NCI-H1105 (cell line): ENCODE measurements around the gene DNAH8.
A peak's percentile ranks its signal among the peaks of the same experiment; 100 is the strongest.
"Not testable (repeated sequence)": the region's sequence is repeated elsewhere in the genome, so short reads cannot be mapped to it uniquely, and the experiment has no call there.

Source experiments
- DNase-seq: peaks from one replicate; lab custom pipeline; 2025; lab: John Stamatoyannopoulos, UW

DNAH8 gene

DNA sequence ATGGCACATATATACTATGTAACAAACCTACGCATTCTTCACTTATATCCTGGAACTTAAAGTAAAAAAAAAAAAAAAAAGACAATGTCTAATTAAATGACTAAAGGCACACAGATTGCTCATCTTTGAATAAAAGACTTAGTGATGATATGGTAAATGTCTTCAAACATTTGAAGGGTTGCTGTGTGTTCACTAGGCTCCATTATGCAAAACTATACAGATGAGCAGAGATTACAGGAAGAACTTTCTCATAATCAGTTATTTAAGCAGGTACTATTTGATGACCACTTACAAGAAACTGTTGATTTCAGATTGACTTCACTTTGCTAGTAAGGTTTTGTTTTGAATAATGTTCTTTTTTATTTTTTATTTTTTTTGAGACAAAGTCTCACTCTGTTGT lies 34.4 kb downstream of the DNAH8 start:
- no peak for DNase-seq

DNA sequence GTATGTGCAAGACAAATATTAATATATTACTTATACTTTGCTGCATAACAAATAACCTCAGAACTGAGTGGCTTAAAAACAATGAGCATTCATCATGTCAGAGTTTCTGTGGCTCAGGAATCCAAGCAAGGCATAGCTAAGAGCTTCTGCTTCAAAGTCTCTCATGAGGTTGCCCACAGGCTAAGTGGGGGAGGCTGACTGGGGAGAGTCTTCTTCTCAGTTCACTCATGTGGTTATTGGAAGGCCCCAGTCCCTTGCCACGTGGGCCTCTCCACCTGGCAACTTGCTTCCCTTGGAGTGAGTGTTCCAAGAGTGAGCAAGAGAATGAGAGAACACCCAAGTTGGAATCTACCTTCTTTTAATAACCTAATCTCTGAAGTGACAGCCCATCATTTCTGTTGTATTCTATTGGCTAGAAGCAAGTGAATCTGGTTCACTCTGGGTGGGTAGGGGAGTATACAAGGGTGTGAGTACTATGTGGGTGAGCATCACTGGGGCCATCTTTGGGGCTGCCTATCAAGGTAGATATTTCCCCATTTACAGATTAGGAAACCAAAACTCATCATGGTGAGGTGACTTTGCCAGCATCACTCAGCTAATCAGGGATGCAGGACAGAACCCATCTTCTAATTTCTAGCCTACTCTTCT lies 36.0 kb downstream of the DNAH8 start:
- DNase-seq, result no peak

DNA sequence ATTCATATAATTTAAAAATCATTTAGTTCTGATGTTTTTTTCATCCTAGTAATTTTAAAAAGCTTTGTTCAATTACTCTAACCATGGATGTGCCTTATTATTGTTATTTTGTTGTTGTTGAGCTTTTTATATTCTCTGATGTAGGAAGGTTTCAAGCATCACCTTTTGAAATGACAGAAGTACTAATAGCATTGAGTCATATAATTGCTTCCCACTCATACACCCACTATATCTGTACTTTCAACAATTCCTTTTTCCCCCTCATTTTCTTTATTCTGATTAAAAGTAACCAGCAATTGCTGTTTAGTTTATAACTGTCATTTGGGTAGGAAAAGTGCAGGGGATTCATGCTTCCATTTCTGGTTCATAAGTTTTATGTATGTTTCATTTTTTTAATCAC lies 38.6 kb downstream of the DNAH8 start:
- DNase-seq, result no peak

DNA sequence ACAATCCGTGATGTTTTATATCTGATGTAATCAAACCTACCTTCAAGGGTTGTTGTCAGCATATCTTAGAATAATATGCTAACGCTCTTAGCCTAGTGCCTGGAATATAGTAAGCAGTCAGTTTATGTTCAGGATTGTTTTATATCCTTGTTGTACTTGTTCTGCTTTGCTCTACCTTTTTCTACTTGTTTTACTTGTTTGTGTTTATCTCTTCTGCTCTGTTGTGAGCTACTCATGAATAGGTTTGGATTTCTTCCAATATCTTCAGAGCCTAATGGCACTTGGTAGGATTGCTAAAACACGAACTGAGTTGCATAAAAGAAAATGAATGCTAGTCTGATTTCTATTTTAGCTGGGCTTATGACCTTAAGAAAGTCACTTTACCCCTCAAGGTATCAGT lies 40.1 kb downstream of the DNAH8 start:
- DNase-seq, result peak; percentile 24

DNA sequence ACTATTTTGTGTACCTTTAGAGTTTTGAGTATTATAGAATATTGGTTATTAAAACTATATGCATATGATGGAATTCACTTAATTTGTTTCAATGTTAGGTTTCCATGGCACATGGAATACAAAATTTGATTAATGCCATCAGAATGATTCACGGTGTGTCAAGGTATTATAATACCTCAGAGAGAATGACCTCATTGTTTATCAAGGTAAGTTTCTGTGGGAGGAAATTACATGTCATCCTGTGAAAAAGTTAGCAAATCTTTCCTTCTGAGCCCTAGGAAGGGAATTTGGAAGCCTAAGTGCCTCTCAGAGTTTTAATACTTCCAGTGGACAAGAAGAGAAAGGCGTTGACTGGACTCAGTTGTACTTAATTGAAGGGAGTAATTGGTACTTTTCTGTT lies 40.8 kb downstream of the DNAH8 start:
- no peak for DNase-seq

DNA sequence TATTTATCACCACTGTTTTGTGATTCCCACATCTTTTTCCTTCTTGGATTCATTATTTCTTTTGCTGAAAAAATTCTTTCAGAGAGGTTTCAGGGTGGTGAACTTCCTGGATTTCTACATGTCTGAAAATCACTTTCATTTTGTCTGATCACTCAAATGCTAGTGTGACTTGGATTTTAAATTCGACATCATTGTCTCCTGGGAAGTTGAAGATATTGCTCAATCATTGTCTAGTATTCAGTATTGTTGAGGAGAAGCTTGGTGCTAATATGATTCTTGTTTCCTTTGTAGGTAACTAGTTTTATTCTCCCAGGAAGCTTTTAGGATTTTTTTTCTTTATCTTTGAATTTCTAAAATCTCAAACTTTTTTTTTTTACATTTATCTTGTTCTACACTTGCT lies 45.0 kb downstream of the DNAH8 start:
- DNase-seq, result no peak

DNA sequence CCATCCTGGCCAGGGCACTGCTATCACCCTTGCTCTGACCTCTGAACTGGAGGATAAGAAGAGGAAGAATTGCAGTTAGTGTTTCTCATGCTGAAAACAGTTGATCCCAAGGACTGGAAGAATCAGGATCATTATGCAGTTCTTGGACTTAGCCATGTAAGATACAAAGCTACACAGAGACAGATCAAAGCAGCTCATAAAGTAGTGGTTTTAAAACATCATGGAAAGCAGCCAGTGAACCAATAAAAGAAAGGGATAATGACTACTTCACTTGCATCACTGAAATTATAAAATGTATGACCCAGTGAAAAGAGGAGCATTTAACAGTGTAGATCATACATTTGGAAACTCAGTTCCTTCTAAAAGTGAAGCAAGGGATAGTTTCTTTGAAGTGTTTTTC lies 47.7 kb downstream of the DNAH8 start:
- DNase-seq, result no peak

DNA sequence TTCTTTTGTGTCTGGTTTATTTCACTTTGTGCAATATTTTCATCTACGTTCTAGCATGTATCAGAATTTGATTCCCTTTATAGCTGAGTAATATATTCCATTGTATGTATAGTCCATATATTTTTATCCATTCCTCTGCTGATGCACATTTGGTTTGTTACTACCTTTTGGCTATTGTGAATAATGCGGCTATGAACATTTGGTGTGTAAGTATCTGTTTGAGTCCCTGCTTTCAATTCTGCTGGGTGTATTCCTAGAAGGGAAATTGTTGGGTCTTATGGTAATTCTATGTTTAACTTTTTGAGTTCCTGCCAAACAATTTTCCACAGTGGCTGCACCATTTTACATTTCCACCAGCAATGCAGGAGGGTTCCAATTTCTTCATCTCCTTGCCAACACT lies 52.4 kb downstream of the DNAH8 start:
- no peak for DNase-seq

DNA sequence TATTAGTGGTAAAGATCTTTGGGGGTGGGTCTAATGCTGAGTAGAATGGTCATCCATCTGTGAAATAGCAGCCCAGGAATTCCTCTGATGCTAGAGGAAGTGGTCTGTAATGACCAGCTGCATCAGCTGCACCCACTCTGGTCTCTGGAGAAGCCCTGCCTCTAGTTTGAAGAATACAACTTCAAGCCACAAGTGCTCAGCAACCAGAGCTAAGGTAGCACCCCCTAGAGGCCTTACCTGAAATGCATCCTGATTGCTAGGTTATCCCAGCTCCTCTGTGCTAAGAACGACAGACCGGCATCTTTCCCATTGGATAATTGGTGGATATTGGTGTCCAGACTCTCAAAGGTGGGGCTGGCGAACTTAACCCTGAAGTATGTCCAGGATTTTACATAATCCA lies 58.2 kb downstream of the DNAH8 start:
- DNase-seq, result no peak

DNA sequence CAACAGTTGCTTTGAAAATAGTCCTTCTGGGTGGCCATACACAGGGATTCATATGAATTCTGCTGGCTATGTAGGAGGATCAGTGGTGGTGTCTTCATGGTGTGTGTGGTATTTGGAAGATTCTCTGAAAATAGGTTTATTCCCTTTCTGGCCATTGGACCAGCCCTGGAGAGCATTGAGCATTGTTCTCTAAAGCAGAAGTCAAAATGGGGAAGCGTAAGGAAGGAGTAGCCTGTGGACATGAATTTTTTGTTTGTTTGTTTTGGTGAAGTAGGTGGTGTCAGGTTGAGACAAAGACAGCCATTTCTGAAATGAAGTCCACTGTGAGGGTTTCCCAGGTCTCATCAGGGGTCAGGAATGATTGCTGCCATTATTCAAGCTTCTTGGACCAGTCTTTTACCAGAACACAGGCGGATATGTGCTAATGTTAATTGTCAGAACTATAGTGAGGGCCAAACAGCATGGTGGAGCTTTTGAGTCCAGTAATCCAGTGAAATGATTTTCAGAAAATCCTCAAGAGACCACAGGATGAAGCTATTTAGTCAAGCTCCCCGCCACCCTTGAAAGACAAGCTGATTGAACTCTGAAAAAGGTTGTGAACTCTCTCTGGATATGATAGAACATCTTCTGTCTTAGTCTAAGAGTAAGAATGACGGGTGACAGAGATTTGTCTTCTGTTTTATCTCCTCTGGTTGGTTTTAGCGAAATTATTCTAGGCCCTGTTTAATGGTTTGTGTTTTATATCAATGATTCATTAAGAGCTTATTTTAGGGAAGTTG lies 60.0 kb downstream of the DNAH8 start:
- no peak for DNase-seq

DNA sequence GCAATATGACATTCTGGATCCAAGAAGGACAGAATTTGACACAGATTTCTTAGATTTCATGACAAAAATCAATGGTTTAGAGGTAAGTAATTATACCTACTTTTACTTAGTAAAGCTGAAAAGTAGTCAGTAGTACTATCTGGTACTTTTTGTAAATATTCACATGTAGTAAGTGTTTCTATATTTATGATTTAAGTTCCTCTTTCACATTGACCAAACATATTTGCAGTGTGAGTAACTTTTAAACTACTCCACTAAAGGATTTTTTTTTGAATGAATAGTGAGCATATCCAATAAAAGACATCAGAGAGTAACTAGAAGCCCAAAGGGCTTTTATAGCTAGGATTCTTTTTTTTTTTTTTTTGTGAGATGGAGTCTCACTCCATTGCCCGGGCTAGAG lies 60.8 kb downstream of the DNAH8 start:
- no peak for DNase-seq

DNA sequence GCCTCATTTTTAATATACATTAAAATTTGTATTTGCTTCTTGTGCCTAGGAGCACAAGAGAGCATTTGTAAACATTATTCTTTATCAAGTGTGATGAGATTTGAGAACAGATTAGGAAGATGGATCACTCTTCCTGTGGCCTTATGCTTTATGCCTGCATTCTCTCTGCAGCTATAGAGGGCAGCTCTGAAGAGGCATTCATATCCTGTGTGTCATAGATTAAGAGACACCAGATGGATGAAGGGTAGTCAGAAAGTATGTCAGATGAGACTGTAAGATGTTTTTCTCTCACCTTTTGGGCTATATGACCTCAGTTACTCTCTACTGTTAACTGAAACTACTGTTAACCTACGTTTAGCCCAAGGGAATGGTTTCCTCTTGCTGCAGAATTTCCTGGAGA lies 61.4 kb downstream of the DNAH8 start:
- no peak for DNase-seq

DNA sequence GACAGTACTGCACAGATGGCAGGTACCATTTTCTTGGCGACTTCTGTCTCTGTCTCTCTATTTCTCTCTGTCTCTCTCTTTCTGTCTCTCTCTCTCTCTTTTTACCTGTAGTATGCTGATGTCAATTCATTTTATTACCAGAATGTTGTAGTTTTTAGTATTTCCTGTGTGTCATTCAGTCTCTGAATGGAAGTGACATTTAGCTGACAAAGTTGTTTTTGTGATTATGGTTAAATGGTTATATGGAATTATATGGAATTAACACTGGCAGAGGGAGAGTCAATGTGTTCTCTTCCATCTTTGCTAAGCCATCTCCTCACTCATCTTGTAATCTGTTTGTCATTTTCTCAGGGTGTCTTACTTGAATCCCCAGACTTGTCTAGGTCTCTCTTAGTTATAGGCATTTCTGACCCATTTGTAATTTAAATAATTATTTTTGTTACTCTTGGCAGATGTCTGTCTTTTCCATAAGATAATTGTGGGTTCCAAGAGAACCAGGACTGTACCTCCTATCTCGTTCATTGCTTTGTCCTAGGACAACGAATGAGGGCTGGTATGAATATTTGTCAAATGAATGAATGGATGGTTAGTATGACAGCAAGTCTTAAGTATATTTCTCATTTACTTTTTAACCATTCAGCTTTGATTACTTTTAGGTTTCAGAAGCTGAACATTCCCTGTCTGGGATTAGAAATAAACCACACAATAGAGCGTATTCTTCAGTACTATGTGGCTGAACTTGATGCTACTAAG lies 64.4 kb downstream of the DNAH8 start:
- DNase-seq, result no peak

DNA sequence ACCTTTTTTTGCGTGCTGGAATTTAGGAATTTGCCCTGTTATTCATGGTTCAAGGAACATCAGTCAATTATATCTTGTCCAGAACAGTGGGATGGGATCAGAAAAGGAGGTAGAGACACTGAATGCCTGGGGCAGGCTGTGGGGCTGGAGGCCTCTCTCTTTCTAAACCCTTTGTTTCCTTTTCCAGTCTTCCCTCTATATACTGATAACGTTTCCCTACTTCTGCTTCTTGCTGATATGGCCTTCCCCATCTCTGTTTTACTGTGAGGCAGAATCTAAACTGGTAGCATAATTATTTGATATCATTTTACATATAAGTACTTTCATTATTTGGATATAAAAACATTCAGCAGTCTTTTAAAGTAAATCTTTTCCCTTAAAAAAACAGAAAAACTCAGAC lies 67.5 kb downstream of the DNAH8 start:
- DNase-seq, result no peak

DNA sequence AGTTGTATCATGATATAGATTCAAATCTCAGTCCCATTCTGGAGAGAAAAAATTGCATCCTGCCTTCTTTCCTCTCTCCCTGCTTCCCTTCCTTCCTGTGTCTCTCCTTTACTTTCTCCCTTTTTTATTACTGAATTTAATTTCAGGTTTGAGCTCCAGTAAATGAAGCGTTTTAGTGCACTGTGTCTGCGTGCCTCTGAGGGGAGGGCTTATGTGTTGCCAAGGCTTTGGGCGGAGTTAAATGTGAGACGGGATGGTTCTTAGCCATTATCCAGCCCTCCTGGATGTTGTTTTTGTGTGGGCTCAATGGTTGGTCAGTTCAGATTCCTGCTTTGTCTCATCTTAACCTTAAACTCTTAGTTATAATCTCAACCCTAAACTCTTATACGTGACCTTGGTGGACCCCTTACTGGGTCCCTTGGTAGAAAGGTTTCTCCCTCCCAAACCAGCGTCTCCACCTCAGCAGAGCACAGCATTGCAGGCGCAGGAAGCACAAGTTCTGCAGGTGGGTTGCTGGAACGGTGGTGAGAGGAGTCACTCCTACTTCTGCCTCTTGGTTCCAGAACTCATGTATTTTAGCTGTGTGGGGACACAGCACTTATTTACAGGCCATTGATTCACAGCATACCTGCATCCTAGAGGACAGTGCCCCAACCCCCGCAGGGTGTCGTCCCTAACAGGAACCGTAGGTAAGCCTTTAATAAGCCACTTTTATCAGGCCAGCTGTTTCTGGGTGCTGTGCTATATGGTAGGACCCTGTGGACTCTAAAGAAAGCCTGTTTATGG lies 68.5 kb downstream of the DNAH8 start:
- no peak for DNase-seq

DNA sequence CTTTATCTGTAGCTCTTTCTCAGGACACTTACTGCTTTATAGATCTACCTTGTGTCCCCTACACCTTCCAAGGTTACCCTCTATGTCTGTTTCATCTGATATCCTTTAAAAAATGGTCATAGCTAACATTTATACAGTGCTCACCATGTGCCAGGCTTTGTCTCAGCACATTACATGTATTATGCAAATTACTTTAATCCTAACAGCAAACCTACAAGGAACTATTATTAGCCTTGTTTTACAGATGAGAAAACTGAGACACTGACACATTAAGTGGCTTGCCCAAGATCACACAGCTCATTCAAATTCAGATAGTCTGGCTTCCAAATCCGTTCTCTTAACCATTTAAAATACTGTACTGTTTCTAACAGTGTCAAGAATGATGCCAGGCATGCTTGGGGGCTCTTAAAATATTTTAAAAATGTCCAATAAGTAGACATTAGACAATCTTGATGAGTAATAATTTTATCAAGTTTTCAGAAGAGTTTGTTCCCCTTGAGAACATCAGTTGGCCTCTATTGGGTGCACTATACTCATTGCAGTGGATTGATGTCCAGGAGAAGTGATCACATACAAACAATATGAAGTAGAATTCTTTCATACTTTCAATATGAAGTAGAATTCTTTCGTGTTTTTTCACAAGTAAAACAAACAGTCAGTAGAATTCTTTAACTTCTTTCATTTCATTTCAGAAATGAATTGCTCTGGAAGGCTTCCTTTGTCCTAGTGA lies 69.6 kb downstream of the DNAH8 start:
- no peak for DNase-seq

DNA sequence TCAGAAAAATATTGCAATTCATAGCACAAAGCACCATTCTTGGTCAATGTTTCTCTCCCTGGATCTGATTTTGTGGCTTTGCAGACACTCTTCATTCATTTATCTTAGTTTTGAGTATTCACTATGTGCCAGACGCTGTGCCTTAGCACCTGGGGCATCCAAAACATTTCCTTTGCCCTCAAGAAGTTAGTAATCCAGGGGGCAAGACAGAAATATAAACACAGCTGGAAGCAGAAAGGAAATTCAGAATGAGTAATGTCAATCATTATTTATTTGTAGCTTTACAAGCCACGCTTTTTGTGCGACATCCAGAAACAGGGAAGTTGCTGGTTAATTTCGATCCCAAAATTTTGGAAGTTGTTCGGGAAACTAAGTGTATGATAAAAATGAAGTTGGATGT lies 71.4 kb downstream of the DNAH8 start:
- no peak for DNase-seq

DNA sequence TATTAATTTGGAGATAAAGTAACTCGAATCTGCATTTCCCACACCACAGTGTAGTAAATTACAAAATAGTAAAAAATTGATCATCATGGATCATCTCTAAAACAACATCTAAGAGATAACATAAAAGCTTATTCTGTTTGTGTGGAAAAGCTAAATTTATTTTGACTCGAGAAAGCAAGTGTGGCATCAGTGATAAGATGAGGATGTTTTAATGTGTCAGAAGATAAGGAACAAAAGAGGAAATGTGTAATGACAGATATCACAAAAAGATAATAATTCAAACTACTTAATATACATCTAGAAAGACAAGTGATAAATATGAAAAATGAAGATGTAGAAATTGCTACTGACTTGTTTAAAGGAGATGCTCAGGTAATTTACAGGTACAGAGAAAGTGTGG lies 74.1 kb downstream of the DNAH8 start:
- no peak for DNase-seq

DNA sequence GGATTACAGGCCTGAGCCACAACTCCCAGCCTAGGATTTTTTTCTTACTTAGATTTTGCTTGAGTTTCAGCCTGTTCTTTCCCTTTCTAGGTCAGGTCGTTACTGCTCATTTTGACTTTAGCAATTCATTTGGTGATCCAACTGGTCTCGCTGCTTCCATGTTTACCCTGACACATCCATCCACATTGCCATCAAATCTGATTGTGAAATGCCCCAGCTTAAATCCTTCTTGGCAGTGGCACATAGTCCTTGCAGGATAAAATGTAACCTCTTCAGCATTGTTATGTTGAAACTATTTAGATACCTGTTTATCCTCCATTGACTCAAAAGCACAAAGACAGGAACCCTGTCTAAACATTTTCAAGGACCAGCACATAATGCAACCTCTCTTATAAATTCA lies 77.2 kb downstream of the DNAH8 start:
- no peak for DNase-seq

DNA sequence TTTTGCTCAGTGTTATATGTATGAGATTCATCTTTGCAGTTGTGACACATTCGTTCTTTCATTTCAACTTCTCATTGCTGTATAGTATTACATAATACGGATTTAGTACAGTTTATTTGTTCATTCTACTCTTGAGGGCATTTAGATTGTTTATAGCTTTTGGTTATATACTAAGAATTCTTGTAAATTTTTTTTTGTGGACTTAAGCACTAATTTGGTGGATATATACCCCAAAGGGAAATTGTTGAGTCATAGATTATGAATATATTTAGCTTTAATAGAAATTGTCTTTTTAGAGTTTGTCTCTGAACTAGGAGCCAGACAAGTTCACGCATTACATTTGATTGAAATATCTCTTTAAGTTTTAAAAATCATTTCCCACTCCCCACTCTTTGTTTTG lies 79.6 kb downstream of the DNAH8 start:
- no peak for DNase-seq

DNA sequence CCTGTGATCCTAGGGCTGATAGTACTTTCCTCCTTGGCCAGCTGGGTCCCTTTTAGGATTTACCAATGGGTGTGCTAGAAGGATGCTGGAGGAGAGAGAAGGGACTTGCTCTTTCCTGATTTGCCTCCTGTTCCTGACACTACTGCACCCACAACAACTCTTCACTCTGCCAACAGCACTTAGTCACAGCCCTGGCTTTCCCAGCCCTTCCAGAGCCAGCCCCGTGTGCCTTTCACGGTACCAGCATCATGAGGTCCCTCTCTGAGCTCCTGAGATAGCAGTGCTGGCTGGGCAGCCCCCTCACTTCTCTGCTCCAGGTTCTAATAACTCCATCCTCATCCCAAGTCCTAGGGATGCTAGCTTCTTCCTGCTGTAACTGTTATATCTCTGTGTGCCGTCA lies 80.9 kb downstream of the DNAH8 start:
- no peak for DNase-seq

DNA sequence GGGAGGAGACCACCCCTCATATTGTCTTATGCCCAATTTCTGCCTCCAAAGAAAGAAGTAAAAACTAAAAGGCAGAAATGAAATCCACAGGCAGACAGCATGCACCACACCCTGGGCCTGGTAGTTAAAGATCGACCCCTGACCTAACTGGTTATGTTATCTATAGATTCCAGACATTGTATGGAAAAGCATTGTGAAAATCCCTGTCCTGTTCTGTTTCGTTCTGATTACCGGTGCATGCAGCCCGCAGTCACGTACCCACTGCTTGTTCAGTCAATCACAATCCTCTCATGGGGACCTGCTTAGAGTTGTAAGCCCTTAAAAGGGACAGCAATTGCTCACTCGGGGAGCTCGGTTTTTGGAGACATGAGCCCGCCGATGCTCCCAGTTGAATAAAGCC lies 81.3 kb downstream of the DNAH8 start:
- DNase-seq, result not testable (repeated sequence)
